ENCODE measurements around the gene NPC1L1. TPM values are rescaled to one million over a fixed set of nuclear protein-coding genes. Genes with fewer than 3 reads are reported as not detected.

Gene NPC1L1
- total RNA-seq, 4 donors from 2014 or later = 0.17 to 3.2 (median 0.22) TPM; not detected in 1

DNA sequence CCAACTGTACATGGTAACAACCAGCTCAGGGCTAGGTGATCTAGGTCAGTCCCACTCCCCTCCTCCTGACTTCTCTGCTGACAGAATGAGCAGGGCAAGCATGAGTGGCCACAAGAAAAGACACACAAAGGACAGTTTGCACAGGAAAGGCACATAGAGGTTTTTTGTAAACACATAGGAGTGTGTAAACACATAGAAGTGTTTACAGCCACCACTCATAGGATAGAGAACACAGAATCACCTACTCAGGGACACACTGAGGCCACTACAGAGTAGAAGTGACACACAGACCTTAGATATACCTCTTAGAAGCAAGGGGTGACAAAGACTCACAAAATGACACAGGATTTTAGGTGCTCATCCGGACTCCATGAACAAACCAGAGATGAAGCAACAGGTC lies 69.7 kb downstream of the NPC1L1 start:
- TF ChIP-seq, protein P1, sequence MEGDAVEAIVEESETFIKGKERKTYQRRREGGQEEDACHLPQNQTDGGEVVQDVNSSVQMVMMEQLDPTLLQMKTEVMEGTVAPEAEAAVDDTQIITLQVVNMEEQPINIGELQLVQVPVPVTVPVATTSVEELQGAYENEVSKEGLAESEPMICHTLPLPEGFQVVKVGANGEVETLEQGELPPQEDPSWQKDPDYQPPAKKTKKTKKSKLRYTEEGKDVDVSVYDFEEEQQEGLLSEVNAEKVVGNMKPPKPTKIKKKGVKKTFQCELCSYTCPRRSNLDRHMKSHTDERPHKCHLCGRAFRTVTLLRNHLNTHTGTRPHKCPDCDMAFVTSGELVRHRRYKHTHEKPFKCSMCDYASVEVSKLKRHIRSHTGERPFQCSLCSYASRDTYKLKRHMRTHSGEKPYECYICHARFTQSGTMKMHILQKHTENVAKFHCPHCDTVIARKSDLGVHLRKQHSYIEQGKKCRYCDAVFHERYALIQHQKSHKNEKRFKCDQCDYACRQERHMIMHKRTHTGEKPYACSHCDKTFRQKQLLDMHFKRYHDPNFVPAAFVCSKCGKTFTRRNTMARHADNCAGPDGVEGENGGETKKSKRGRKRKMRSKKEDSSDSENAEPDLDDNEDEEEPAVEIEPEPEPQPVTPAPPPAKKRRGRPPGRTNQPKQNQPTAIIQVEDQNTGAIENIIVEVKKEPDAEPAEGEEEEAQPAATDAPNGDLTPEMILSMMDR (IDR thresholded peaks at IDR 0.05; ENCODE audit: low read depth) = no peak

DNA sequence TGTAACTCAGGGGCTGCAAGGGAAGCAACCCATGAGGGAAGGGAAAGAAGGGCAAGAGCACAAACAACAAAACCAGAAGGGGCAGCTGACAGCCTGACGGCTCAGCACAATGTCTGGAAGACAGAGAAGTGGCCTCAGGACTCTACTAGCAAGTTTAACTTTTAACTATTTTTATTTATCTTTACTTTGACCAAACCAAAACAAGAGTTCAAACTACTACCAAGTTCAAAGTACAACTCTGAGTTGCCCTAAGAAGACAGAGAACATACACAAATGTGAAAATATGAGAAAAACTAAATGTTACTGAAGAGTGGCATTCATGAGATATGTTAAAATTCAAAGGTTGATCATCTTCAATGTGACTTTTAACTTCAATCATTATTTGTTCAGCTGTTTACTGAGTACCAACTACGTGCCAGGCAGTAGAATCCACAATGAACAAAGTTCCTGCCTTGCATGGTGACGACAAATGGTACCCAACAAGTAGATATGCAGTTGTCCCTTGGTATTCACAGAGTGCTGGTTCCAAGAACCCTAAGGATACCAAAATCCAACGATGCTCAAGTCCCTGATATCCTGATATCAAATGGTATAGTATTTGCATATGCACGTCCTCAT lies 70.4 kb downstream of the NPC1L1 start:
- TF ChIP-seq, protein P1 (IDR thresholded peaks at IDR 0.05; ENCODE audit: low read depth) = no peak

DNA sequence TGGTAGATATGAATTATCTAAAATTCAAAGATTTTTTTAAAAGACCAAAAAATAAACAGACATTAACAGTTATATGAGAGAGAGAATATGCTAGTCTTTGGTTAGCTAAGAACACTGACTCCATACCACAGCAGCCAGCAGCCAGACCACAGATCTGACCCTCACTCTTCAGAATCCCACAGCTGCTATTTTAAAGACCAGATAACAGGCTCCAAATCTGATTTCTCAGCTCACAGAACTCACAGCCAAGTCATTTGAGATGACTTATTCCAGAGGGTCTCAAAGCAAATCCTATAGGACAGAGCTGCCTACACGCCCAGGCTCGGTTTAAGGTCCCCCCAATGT lies 71.0 kb downstream of the NPC1L1 start:
- TF ChIP-seq, protein P1 (IDR thresholded peaks at IDR 0.05; ENCODE audit: low read depth) = no peak

DNA sequence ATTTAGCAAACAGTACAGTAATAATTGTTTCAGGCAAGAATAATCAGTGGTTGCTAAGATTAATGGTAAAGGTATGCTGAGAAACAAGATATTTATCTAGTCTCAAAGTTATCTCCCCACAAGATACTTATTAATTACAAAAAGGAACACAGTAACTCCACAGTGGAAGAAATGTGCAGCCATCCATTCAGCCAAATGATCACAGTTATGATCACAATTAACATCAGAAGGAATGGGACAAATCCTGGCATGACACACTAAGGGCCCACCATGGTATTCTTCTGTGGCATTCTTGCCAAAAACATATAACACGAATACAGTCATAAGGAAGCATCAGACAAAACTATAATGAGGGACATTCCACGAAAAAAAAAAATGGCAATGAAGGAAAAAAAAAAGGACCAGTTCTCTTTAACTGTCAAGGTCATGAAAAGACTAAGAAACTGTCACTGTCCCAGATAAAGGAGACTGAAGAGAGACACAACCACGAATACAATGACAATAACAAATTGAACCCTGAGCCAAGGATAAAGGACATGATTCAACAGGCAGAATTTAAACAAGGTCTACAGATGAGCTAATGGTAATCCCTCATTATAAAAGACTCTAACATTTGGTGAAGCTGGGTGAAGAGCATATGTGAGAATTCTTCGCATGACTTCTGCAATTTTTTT lies 71.5 kb downstream of the NPC1L1 start:
- TF ChIP-seq, protein P1 (IDR thresholded peaks at IDR 0.05; ENCODE audit: low read depth) = no peak

DNA sequence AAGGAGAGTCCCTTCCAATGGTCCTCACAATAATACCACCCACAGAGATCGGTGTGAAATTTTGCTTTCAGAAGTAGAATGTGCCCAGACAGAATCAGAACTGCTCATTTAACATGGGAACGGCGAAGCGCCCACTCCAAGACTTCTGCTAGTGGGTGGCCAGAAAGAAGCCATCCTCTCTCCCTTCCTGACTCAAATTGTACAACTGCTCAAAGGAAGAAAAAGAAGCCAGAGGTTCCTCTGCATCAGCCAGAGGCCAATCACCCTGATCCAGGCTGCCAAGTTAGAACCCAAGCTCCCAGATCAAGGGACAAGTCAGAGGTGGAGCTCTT lies 73.9 kb downstream of the NPC1L1 start:
- TF ChIP-seq, protein P1 (IDR thresholded peaks at IDR 0.05; ENCODE audit: low read depth) = no peak

DNA sequence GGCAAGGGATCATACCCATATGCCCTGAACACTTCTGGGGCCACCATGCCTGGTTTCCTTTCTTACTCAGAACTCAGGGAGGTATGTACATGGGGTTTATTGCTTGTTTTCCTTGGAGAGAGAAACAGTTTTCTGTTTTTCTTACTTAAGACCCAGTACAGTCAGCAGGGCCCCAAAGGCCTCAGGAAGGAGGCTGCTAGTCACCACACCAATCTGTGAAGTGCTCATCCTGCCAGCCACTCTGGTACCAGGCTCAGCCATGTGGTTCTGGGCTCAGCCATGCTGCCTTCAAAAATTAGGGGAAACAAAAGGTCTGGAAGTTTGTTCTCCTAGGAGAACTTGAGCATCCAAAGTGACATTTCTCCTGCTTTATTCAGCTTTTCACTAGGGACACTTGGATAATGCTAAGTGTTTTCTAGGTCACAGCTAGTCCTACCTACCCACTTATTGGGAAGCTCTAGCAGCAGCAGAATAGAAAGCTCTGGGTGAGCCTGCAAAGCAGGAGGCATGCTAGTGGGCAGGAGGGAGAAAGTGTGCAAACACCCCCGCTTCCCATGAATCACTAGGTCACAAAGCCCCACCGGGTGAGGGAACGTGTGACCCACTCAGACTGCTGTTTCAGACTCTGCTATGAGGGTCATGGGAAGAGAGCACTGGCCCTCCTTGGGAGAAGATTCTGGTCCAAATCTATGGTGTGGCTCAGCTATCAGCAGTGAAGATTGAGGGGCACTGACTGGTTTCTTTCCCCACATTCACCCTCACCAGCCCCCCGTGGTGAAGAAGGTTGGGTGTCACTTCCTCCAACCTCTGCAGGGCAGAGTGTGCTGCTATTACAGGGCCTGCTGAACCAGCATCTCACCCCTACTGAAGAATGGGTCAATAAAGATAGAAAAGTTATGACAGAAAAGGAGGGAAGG lies 74.6 kb downstream of the NPC1L1 start:
- TF ChIP-seq, protein P1 (IDR thresholded peaks at IDR 0.05; ENCODE audit: low read depth) = no peak

DNA sequence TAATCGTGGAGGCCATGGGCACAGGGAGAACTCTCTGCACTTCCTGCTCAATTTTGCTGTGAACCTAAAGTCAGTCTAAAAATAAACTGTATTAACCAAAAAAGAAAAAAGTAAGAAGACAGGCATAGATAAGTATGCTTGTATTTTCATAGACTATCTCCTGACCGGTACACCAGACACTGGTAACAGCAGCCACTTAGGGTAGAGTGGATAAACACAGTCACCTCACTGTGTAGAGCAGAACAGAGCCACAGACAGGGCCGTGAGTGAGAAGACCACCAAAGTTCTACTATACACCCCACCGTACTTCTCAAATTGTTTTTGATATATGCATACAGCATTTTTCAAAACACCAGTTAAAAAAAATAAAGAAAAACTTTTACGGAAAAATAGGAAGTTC lies 75.6 kb downstream of the NPC1L1 start:
- TF ChIP-seq, protein P1 (IDR thresholded peaks at IDR 0.05; ENCODE audit: low read depth) = no peak
